OCI-LY1 (cell line): ENCODE results near the gene LRRC34.

Source experiments
- H2AFZ ChIP-seq: fragments of 200-600 bp; sonication (generic), shearing (Covaris generic); 2 replicates; pipeline ENCODE4 v1.6.0; 2014; ENCODE audit warnings: antibody characterized with exemption, mild to moderate bottlenecking, low read length
- H3F3A ChIP-seq: fragments of 200-600 bp; sonication (generic), shearing (Covaris generic); 2 replicates; pipeline ENCODE4 v1.6.0; 2014; ENCODE audit warnings: mild to moderate bottlenecking, antibody characterized with exemption, low read length, moderate library complexity; ENCODE audit not compliant: insufficient read depth
- H3K27ac ChIP-seq: fragments of 200-600 bp; sonication (generic); 2 replicates; pipeline ENCODE4 v1.5.1; 2014; ENCODE audit warnings: low read length, mixed run types, mild to moderate bottlenecking, low read depth; ENCODE audit not compliant: poor library complexity, severe bottlenecking
- H3K27me3 ChIP-seq: fragments of 200-600 bp; sonication (generic); 2 replicates; pipeline ENCODE4 v1.6.0; 2014; ENCODE audit warnings: antibody characterized with exemption, mild to moderate bottlenecking, low read length, moderate library complexity; ENCODE audit not compliant: insufficient read depth
- H3K36me3 ChIP-seq: fragments of 200-600 bp; sonication (generic); 2 replicates; pipeline ENCODE4 v1.6.1; 2014; ENCODE audit warnings: mild to moderate bottlenecking, antibody characterized with exemption, low read length, moderate library complexity, mixed read lengths; ENCODE audit not compliant: insufficient read depth
- H3K4me1 ChIP-seq: fragments of 200-600 bp; sonication (generic); 2 replicates; pipeline ENCODE4 v1.5.1; 2014; ENCODE audit warnings: mild to moderate bottlenecking, low read length, moderate library complexity; ENCODE audit not compliant: insufficient read depth, severe bottlenecking
- H3K4me2 ChIP-seq: fragments of 200-600 bp; sonication (generic), shearing (Covaris generic); 2 replicates; pipeline ENCODE4 v1.6.1; 2014; ENCODE audit warnings: low read length
- H3K4me3 ChIP-seq: fragments of 200-600 bp; sonication (generic); 2 replicates; pipeline ENCODE4 v1.5.1; 2014; ENCODE audit warnings: low read length, low read depth, mild to moderate bottlenecking, mixed read lengths; ENCODE audit not compliant: poor library complexity, severe bottlenecking
- H3K79me2 ChIP-seq: fragments of 200-600 bp; shearing (Covaris generic); 2 replicates; pipeline ENCODE4 v1.6.1; 2016; ENCODE audit warnings: mixed run types, low read length, mixed read lengths; ENCODE audit not compliant: insufficient read depth
- H3K9ac ChIP-seq: fragments of 200-600 bp; sonication (generic), shearing (Covaris generic); 2 replicates; pipeline ENCODE4 v1.6.1; 2014; ENCODE audit warnings: mild to moderate bottlenecking, low read length, mixed read lengths
- H3K9me2 ChIP-seq: fragments of 200-600 bp; sonication (generic), shearing (Covaris generic); 2 replicates; pipeline ENCODE4 v1.6.1; 2014; ENCODE audit warnings: low read depth, mild to moderate bottlenecking, low read length, mixed read lengths
- H3K9me3 ChIP-seq: fragments of 200-600 bp; shearing (Covaris generic); 2 replicates; pipeline ENCODE4 v1.6.1; 2014; ENCODE audit warnings: low read length, mixed read lengths
- H4K20me1 ChIP-seq: fragments of 200-600 bp; sonication (generic), shearing (Covaris generic); 2 replicates; pipeline ENCODE4 v1.6.0; 2016; ENCODE audit warnings: mild to moderate bottlenecking, low read length; ENCODE audit not compliant: insufficient read depth
- EZH2 ChIP-seq: fragments of 200-600 bp; sonication (generic), shearing (Covaris generic); IDR thresholded peaks from 2 replicates; pipeline ENCODE4 v1.8.0; 2017; ENCODE audit warnings: borderline replicate concordance, mixed run types, mild to moderate bottlenecking, antibody characterized with exemption, low read length, moderate library complexity, mixed read lengths
- TF ChIP-seq, protein P1 (sequence below): fragments of 200-600 bp; sonication (generic), shearing (Covaris generic); IDR thresholded peaks from 2 replicates; pipeline ENCODE4 v1.5.1; 2017; ENCODE audit warnings: mild to moderate bottlenecking, antibody characterized with exemption, low read length, moderate library complexity, mixed read lengths

The LRRC34 gene

GRCh38 chr3:169813757-169814517 is 1.2 kb upstream of the LRRC34 start:
- peaks cover 37% of the 10 kb centered on the region for H3K4me1 ChIP-seq
- H3K4me3 ChIP-seq = peak overlapping the region; percentile 65

GRCh38 chr3:169813278-169813677 is 574 bp upstream of the LRRC34 start:
- H2AFZ ChIP-seq = peak overlapping the region; percentile 76; the same call in 1 of the 2 replicates
- peaks cover 37% of the 10 kb centered on the region for H3K4me1 ChIP-seq
- 0 out of 2 replicates have a peak, but pooled peaks cover 6% of the 10 kb centered on the region for H3F3A ChIP-seq
- peak overlapping the region; percentile 65 for H3K4me3 ChIP-seq
- no peaks in the 10 kb centered on the region for H3K79me2 ChIP-seq
- no peaks in the 10 kb centered on the region; the same call in 1 of the 2 replicates for H3K36me3 ChIP-seq
- H3K9ac ChIP-seq = peak overlapping the region; percentile 57
- H3K27ac ChIP-seq = no peak overlapping the region
- TF ChIP-seq EZH2 = no peak
- TF ChIP-seq, protein P1, sequence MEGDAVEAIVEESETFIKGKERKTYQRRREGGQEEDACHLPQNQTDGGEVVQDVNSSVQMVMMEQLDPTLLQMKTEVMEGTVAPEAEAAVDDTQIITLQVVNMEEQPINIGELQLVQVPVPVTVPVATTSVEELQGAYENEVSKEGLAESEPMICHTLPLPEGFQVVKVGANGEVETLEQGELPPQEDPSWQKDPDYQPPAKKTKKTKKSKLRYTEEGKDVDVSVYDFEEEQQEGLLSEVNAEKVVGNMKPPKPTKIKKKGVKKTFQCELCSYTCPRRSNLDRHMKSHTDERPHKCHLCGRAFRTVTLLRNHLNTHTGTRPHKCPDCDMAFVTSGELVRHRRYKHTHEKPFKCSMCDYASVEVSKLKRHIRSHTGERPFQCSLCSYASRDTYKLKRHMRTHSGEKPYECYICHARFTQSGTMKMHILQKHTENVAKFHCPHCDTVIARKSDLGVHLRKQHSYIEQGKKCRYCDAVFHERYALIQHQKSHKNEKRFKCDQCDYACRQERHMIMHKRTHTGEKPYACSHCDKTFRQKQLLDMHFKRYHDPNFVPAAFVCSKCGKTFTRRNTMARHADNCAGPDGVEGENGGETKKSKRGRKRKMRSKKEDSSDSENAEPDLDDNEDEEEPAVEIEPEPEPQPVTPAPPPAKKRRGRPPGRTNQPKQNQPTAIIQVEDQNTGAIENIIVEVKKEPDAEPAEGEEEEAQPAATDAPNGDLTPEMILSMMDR = no peak
- H3K9me3 ChIP-seq = peaks cover 8% of the 10 kb centered on the region
- peak overlapping the region; percentile 97 for H3K4me2 ChIP-seq
- no peaks in the 10 kb centered on the region for H4K20me1 ChIP-seq
- no peaks in the 10 kb centered on the region for H3K9me2 ChIP-seq
- H3K27me3 ChIP-seq = peaks cover 6% of the 10 kb centered on the region; the same call in 1 of the 2 replicates

More at GRCh38 chr3:169813757-169814517, 1.2 kb upstream of the LRRC34 start:
- Histone ChIP-seq H3K9me3 (peaks cover 8% of the 10 kb centered on the region), H3K4me2 (peak overlapping the region; percentile 97), H3K9ac (peak overlapping the region; percentile 57), H2AFZ (peak overlapping the region; percentile 98), H3K36me3 (no peaks in the 10 kb centered on the region; the same call in 1 of the 2 replicates), H3K9me2 (no peaks in the 10 kb centered on the region), H3K27ac (no peak overlapping the region), H4K20me1 (no peaks in the 10 kb centered on the region), H3K79me2 (no peaks in the 10 kb centered on the region), H3F3A (0 out of 2 replicates have a peak, but pooled peaks cover 6% of the 10 kb centered on the region), H3K27me3 (peaks cover 6% of the 10 kb centered on the region; the same call in 1 of the 2 replicates)
- TF ChIP-seq, protein P1 = peak; percentile 96
- no peak for TF ChIP-seq EZH2

GRCh38 chr3:169811631-169812331 is 923 bp downstream of the LRRC34 start:
- peaks cover 37% of the 10 kb centered on the region for H3K4me1 ChIP-seq
- no peak for TF ChIP-seq EZH2
- TF ChIP-seq, protein P1 = no peak
- H3K27ac ChIP-seq = no peak overlapping the region
- no peaks in the 10 kb centered on the region; the same call in 1 of the 2 replicates for H3K36me3 ChIP-seq
- H3K9me3 ChIP-seq = peaks cover 8% of the 10 kb centered on the region
- 0 out of 2 replicates have a peak, but pooled peaks cover 6% of the 10 kb centered on the region for H3F3A ChIP-seq
- peaks cover 6% of the 10 kb centered on the region; the same call in 1 of the 2 replicates for H3K27me3 ChIP-seq
- peak overlapping the region; percentile 65 for H3K4me3 ChIP-seq
- no peaks in the 10 kb centered on the region for H4K20me1 ChIP-seq
- H3K79me2 ChIP-seq = no peaks in the 10 kb centered on the region
- peak overlapping the region; percentile 57 for H2AFZ ChIP-seq
- no peaks in the 10 kb centered on the region for H3K9me2 ChIP-seq
- H3K9ac ChIP-seq = peak overlapping the region; percentile 57
- H3K4me2 ChIP-seq = peak overlapping the region; percentile 97
